CD4-positive, alpha-beta T cell treated with Interleukin-2 at 100 ng/mL for 4 hours (primary cell): ENCODE results near the gene PTGES.

Experiments
- DNase-seq: peaks from one replicate; pipeline ENCODE4 v3.0.0-alpha.2; 2020; ENCODE audit warnings: low spot score

PTGES gene

GRCh38 chr9:129716091-129716490 is 36.8 kb downstream of the PTGES start:
- DNase-seq = no peak

DNA sequence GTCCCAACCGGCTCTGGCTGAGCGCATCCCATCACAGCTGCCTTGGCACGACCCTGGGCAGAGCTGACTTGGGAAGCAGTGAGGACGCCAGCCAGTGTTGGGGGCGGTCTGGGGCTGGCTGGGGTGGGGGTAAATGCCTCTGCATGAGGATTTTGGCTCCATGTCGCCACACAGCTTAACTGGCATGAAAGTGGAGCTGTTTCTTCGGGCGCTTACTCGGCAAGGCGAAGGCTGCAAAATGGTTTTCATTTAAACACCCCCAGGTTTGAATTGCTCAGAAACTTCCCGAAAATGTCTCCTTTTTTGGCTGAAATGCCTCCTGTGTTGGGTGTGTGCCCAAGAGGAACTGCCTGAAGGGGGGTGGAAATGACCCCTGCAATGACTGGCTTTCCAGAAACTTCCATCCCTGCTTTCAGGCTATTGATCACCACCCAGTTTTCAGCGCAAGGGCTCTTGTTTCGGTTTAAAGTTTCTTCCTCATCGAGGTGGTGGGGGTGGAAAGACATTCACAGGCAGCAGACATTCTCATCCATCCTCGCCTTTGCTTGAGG is 38.3 kb downstream of the PTGES start:
- DNase-seq = no peak

GRCh38 chr9:129713402-129713679 is 39.5 kb downstream of the PTGES start:
- no peak for DNase-seq

GRCh38 chr9:129712634-129713401 is 40.0 kb downstream of the PTGES start:
- no peak for DNase-seq

DNA sequence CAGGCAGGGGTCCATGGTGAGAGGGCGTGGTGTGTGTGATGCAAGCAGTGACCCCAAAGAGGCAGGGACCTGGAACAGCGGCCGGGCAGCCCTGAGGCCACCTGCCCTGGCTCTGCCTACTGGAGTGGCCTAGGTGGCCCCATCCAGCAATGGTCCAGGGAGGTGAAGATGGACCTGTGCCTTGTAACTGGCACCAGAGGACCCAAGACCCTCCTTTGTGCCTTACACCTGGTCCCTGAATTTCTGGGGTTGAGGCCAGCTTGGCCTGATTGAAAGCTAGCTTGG is 42.7 kb downstream of the PTGES start:
- DNase-seq = no peak

GRCh38 chr9:129709438-129710168 is 43.2 kb downstream of the PTGES start:
- DNase-seq = no peak

DNA sequence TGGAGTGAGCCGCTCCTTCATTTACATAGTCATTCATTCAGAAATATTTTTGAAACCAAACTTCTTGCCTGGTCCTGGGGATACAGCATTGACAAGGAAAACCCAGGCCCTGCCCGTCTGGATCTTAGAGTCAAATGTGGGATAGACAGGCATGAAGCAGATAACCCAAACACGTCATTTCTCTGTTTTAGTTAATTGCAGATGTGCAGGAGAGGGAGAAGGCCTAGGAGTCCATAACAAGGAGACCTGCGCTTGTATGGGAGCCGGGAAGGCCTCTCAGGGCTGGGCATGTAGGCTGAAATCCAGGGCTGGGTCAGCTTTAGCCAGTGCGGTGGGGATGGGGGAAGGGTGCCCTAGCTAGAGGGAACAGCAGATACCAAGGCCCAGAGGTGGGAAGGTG is 44.0 kb downstream of the PTGES start:
- DNase-seq = no peak

DNA sequence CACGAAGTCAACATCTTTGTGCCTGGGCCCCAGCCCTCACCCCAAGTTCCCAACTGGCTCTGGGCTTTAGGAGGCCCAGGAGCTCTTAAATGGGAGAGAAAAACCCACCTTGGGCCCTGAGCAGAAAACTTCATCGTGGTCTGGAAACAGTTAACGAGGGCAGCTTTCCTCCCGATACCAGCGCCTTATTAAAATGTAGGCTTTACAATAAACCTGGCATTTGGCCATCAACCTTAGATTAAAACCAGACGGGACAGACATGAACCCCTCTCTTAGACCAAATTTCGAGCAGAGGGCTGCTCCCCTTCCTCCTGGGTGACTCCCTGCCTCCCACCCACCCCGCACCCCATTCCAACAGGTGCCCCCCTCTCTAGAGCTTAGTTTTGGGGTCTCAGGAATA is 48.0 kb downstream of the PTGES start:
- DNase-seq = no peak

GRCh38 chr9:129703667-129704355 is 49.0 kb downstream of the PTGES start:
- no peak for DNase-seq

DNA sequence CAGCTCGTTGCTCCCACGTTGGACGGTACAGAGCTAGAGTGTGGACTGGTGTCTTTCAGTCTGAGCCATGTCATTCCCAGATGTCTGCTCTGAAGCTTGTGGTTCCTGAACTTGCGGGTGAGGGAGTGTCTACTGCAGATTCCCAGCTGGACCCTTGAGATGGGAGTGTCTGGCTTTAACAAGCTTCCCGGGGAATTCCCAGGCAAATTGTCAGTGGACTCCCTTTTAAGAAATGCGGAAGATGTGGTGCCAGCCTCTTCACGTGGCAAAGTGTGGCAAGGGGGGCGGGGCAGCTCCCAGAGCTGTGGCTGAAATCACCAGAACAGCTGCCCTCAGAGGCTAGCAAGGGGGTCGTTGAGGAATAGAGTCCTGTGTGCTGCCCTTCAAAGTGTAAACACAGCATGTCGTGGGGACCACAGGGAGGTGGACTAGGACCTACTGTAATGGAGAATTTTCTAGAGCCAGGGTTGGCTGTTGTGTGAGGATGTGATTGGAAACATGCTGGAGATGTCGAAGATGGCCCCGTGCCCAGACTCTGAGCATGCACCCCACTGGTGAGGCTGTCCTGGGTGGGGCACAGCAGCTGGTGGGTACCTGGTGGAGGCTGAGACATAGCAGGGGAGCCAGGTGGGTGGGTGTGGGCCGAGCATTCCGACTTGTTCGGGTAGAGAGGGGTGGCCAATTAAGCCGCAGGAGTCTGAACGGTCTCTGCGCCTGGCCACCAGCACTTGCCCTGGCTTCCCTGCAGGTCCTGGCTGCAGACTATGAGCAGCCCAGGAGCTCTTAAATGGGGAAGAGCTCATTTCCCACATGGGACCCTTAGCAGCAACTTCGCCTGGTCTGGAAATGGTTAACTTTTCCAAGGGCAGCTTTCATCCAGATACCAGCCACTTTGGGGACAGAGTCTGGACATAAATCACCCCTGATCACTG is 50.0 kb downstream of the PTGES start:
- DNase-seq = no peak

DNA sequence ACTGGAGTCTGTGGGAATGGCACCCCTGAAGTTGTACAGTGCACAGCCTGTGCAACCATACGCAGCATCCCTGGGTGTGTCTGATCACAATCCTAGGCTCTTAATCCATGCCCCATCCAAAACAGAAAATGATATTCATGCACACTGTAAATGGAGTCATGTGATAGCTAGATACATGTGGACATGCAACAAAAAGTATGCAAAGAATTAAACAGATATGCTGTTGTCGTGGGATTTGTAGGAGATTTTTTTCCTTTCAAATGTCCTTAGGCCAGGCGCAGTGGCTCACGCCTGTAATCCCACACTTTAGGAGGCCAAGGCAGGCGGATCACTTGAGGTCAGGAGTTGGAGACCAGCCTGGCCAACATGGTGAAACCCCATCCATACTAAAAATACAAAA is 51.3 kb downstream of the PTGES start:
- DNase-seq = no peak

DNA sequence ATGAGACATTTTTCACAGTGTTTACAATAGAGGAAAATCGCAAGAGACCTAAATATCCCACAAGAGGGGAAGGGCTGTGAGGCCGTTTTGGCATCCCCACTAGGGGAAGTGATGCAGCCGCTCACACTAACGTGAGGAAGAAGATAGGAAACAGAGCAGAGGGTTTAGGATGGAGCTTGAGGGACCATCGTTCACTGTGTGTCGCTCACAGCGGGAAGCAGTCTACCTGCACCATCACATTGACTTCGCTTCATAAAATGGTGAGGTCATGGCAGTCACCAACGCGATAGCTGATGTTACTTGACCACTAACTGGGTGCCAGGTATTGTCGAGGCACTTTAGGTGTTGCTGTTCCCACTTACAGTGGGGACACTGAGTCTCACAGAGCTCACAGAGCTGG is 51.8 kb downstream of the PTGES start:
- DNase-seq = no peak

DNA sequence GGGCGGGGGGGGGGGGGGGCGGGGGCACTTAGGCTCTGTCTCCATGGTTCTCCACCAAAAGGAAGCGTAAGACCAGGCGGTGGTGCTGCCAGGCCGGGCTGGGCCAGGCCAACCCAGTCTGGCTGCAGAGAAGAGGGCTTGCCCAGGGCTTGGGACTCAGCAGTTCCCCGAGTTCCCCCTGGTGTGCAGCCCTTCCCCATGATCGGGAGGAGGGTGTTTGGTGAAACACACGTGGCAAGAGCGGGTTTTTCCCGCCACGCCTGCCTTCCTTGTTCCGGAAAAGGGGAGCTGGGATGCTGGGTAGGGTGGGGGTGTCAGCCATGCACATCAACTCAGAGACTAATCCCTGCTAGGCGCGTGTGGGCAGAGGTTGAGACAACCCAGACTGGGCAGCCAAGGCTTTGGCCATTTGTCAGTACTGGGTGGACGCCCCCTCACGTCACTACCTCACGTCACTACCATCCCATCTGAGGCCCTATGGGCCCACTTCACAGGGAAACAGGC is 54.5 kb downstream of the PTGES start:
- DNase-seq = no peak

DNA sequence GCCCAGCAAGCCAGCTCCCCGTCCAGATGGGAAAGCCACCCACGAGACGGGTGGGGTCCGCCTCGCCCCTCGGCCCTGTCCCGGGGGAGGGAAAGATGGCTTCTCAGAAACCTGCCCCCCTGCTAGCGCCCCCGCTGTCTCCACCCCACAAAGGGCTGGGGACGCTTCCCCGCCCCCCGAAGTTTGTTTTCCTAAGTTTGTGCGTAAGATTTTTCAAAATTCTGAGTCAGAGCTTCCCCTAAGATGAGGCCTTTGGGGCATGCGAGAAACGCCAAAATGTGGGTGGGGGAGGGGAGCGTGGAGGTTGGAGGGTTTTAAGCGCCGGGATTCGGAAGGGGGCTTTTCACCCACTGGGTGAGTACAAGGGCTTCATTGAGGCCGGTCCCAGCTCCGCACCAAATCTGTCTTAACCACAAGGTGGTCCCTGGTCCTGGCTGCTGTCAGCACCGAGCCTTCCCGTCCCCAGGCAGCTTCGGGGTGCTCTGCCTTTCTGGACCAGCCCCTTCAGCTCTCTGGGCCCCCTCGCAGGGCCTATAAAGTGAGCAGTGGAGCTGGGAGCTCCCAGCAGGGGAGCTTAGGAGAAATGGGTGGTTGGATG is 55.1 kb downstream of the PTGES start:
- no peak for DNase-seq

- DNase-seq = no peak
Observed at GRCh38 chr9:129696944-129697655, 55.7 kb downstream of the PTGES start.

DNA sequence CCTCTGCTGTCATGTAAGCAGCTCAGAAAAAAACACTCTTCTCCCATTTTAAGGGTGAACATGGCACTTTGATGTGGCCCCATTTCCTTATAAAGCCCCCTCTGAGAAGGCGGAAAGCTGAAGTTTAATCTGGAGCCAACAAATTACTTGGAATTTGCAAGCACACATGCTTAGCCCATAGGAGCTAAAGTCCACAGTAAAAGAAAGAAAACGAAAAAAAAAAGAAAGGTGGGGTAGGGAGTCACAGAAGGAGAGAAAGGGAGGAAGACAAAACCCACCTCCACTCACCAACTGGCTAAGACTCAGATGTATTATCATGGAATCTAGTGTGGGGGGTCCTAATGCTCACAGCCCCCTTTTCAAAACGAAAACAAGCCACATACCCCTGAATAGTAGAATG is 57.0 kb downstream of the PTGES start:
- no peak for DNase-seq

GRCh38 chr9:129694243-129694646 is 58.6 kb downstream of the PTGES start:
- no peak for DNase-seq

- no peak for DNase-seq
Observed at GRCh38 chr9:129693741-129694140, 59.1 kb downstream of the PTGES start.

GRCh38 chr9:129692534-129692933 is 60.3 kb downstream of the PTGES start:
- no peak for DNase-seq
